Activated T-cell treated with anti-CD3 and anti-CD28 coated beads, Interleukin-2, amount 50 U/mL, for 72 hours (primary cell): ENCODE measurements around the gene LYSMD3. TPM values are rescaled to one million over a fixed set of nuclear protein-coding genes. Genes with fewer than 3 reads are reported as not detected.
A peak's percentile ranks its signal among the peaks of the same experiment; 100 is the strongest.

Source experiments
- ATAC-seq, 2 donors: fragments of 150-1000 bp; cut with Tn5 transposase; replicated peaks in 1 of 2; 2 replicates each; pipeline ENCODE4 v1.10.0; 2021; ENCODE audit warnings: moderate library complexity in 2 of 2, mild to moderate bottlenecking in 1 of 2
- DNase-seq, 2 donors: peaks; one replicate each; pipeline ENCODE4 v3.0.0; 2021 to 2022; ENCODE audit warnings: mixed read lengths in 1 of 2
- H3K27ac Mint-ChIP-seq: one replicate; pipeline ENCODE4 v1.8.0; 2022; ENCODE audit warnings: mild to moderate bottlenecking, moderate library complexity, mixed read lengths
- H3K27me3 Mint-ChIP-seq: one replicate; pipeline ENCODE4 v1.8.0; 2022; ENCODE audit warnings: low read depth, mixed read lengths
- H3K36me3 Mint-ChIP-seq, 2 donors: one replicate each; pipeline ENCODE4 v1.8.0; 2022; ENCODE audit warnings: mixed read lengths in 2 of 2, mild to moderate bottlenecking in 1 of 2; ENCODE audit not compliant: insufficient read depth in 2 of 2
- H3K4me1 Mint-ChIP-seq: one replicate; pipeline ENCODE4 v1.8.0; 2022; ENCODE audit warnings: low read depth, mixed read lengths
- H3K4me3 Mint-ChIP-seq, 2 donors: one replicate each; pipeline ENCODE4 v1.8.0; 2022; ENCODE audit warnings: mild to moderate bottlenecking in 2 of 2, mixed read lengths in 2 of 2, moderate library complexity in 2 of 2
- H3K9me3 Mint-ChIP-seq, 2 donors: one replicate each; pipeline ENCODE4 v1.8.0; 2022; ENCODE audit warnings: mixed read lengths in 2 of 2
- total RNA-seq, 2 donors: library from RNA; stranded (reverse); gene quantifications; one replicate each; pipeline ENCODE4 v1.2.3, GENCODE V29; 2022

The LYSMD3 gene
- total RNA-seq, 2 donors from 2014 or later = 16.0 to 17.1 TPM

- ATAC-seq (no peak), DNase-seq (peak in 1 of 2 donors; percentile 3)
- H3K27ac Mint-ChIP-seq = peak overlapping the region; percentile 34
- peaks cover 48% of the 10 kb centered on the region for H3K4me1 Mint-ChIP-seq
- H3K36me3 Mint-ChIP-seq = peaks cover 8 to 13% of the 10 kb centered on the region in 2 donors
- peaks cover 2 to 4% of the 10 kb centered on the region in 2 donors for H3K9me3 Mint-ChIP-seq
- no peaks in the 10 kb centered on the region for H3K27me3 Mint-ChIP-seq
- peak overlapping the region; percentile 92 to 95 for H3K4me3 Mint-ChIP-seq
Measured at GRCh38 chr5:90472783-90473395, 56.5 kb downstream of the LYSMD3 start.

Other genes starting within 250 kb of the LYSMD3 start
- 10 to 100 TPM; 29.3 to 30.1 TPM for gene CETN3, start 119.8 kb downstream of the LYSMD3 start, total RNA-seq
- gene MBLAC2, start 54.8 kb downstream of the LYSMD3 start, total RNA-seq = 1 to 10 TPM; 5.4 to 6.0 TPM
- gene POLR3G, start 54.7 kb downstream of the LYSMD3 start, total RNA-seq = 1 to 10 TPM; 4.5 to 6.3 TPM
- gene ADGRV1, start 29.2 kb upstream of the LYSMD3 start, total RNA-seq = under 1 TPM; 0.12 to 0.21 TPM